BJ (cell line): Measurements from ENCODE around the gene PRTN3. TPM values are rescaled to one million over a fixed set of nuclear protein-coding genes. Genes with fewer than 3 reads are reported as not detected.

Source experiments
- CTCF ChIA-PET: fragments of 350-600 bp; formaldehyde crosslinking; extraction: SDS; loops from one replicate; lab custom pipeline; 2021; ENCODE audit warnings: antibody characterized with exemption, inconsistent platforms; lab: Yijun Ruan, JAX
- POLR2A ChIA-PET: fragments of 300-600 bp; sonication (Branson Sonifier 250); formaldehyde crosslinking; extraction: SDS; loops from one replicate; lab custom pipeline; 2021; ENCODE audit warnings: antibody characterized with exemption; lab: Charles Lee
- DNase-seq: peaks from one replicate; pipeline ENCODE4 v3.0.0-alpha.2; 2011; ENCODE audit warnings: low read depth
- H3K27me3 ChIP-seq: 2 replicates; pipeline ENCODE4 v1.6.0; 2011; ENCODE audit warnings: low read length; ENCODE audit not compliant: control insufficient read depth, insufficient read depth
- H3K36me3 ChIP-seq: 2 replicates; pipeline ENCODE4 v1.5.1; 2011; ENCODE audit warnings: low read length; ENCODE audit not compliant: control insufficient read depth, insufficient read depth
- H3K4me3 ChIP-seq: 2 replicates; pipeline ENCODE4 v1.5.1; 2011; ENCODE audit warnings: low read depth, mild to moderate bottlenecking, control low read depth, low read length
- CTCF ChIP-seq: IDR thresholded peaks from 2 replicates; pipeline ENCODE4 v1.5.1; 2011; ENCODE audit warnings: low read depth, mild to moderate bottlenecking, control low read depth, inconsistent platforms, low read length, moderate library complexity; ENCODE audit not compliant: insufficient read depth
- polyA plus RNA-seq: library from polyadenylated mRNA; depleted of rRNA; stranded (reverse); fragments of >200 nt; gene quantifications from 2 replicates; pipeline ENCODE4 v1.2.3, GENCODE V29; 2011

The PRTN3 gene
- polyA plus RNA-seq, 1 experiment: not detected

DNA sequence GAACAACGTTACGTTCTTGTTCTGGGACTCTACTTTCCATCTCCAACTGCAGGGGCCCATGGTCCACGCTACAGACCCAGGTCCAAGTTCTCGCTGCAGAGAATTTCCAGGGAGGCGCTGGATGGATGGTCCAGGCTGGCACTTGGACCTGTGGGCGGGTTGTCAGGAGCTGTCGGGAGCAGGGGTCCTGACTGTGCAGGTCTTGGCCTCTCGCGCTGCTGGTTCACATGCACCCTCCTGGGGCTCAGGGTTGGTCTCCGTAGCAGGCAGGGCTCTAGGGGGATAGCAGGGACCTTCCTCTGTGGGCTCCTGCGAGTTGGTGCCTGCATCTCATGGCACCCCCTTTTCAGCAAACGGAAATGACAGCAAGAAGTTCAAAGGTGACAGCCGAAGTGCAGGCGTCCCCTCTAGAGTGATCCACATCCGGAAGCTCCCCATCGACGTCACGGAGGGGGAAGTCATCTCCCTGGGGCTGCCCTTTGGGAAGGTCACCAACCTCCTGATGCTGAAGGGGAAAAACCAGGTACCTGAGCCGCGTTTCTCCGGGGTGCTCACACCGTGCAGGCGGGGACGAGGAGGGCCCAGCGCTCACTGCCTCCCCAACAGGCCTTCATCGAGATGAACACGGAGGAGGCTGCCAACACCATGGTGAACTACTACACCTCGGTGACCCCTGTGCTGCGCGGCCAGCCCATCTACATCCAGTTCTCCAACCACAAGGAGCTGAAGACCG, 36.9 kb upstream of the PRTN3 start:
- ChIA-PET POLR2A (no interaction called here), CTCF (interaction anchor here (0.7 kb wide), 1 partner anchor 47 kb away, joined by 3 read pairs; no protein-coding TSS in a partner anchor)
- no peak overlapping the region for H3K4me3 ChIP-seq
- no peaks in the 10 kb centered on the region for H3K27me3 ChIP-seq
- no peak for TF ChIP-seq CTCF
- peaks cover 56% of the 10 kb centered on the region for H3K36me3 ChIP-seq
- DNase-seq: no peak

DNA sequence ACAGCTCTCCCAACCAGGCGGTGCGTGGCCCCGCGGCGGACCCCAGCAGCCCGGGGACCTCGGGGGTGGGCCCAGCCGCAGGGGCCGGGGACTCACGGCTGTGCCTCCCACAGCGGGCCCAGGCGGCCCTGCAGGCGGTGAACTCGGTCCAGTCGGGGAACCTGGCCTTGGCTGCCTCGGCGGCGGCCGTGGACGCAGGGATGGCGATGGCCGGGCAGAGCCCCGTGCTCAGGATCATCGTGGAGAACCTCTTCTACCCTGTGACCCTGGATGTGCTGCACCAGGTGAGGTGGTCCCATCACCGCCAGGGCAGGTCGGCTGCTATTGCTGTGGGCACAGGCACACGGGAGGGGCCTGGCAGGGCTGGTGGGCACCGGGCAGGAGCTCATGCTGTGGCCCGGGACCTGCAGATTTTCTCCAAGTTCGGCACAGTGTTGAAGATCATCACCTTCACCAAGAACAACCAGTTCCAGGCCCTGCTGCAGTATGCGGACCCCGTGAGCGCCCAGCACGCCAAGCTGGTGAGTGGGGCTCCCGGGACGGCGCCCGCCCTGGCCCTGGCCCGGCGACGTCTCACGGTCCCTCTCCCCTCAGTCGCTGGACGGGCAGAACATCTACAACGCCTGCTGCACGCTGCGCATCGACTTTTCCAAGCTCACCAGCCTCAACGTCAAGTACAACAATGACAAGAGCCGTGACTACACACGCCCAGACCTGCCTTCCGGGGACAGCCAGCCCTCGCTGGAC, 36.2 kb upstream of the PRTN3 start:
- ChIA-PET CTCF (interaction anchor here (0.7 kb wide), 1 partner anchor 46 kb away, joined by 3 read pairs; no protein-coding TSS in a partner anchor), POLR2A (no interaction called here)
- DNase-seq: no peak
- Histone ChIP-seq H3K36me3 (peaks cover 59% of the 10 kb centered on the region), H3K27me3 (no peaks in the 10 kb centered on the region), H3K4me3 (no peak overlapping the region)
- no peak for TF ChIP-seq CTCF

GRCh38 chr19:805166-805551, 35.6 kb upstream of the PRTN3 start:
- CTCF ChIA-PET: no interaction called here
- Histone ChIP-seq H3K27me3 (no peaks in the 10 kb centered on the region), H3K4me3 (no peak overlapping the region), H3K36me3 (peaks cover 59% of the 10 kb centered on the region)
- TF ChIP-seq CTCF: no peak
- no peak for DNase-seq
- POLR2A ChIA-PET: no interaction called here

DNA sequence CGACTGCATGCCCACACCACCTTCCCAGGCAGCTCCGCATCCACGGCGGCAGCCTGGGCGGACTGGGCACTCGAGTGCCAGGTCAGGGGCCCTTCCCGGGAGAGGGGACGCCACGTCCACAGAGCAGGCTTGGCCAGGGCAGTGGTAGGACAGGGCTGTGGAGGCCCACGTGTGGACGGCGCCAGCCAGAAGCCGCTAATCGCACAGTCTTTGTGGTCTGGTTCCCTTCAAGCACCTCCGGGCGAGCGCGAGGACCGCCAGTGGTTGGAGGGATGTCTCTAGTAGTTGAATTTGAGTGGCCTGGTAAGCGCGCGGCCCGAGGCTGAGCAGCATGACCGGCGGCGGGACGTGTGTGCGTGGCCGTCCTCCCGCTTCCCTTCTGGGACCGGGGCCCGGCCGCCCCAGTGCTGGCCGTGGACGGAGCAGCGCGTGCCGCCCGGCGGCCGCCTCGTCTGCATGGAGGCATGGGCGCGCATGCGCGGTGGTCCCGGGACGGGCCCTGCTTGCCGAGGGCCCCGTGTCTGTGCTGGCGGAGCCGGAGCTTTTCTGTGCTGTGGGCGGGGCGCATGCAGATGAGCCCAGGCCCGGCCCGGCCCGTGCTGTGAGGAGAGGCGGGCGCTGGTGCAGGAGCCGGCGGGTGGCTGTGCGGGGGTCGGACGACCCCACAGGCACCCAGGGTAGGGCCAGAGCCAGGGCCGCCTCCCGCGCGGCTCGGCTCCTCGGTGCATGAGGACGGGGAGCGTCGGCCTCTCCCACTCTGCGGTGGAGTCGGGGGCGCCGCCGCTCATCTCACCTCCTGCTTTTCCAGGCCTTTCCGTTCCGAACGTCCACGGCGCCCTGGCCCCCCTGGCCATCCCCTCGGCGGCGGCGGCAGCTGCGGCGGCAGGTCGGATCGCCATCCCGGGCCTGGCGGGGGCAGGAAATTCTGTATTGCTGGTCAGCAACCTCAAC, 34.9 kb upstream of the PRTN3 start:
- no peak overlapping the region for H3K4me3 ChIP-seq
- ChIA-PET POLR2A (no interaction called here), CTCF (no interaction called here)
- H3K27me3 ChIP-seq: no peaks in the 10 kb centered on the region
- DNase-seq: no peak
- peaks cover 59% of the 10 kb centered on the region for H3K36me3 ChIP-seq
- TF ChIP-seq CTCF: no peak
